ENCODE measurements around the gene MUTYH. TPM values are rescaled to one million over a fixed set of nuclear protein-coding genes. Genes with fewer than 3 reads are reported as not detected.

The MUTYH gene
- total RNA-seq, 1 experiment from 2014 or later: 65.7 TPM

DNA sequence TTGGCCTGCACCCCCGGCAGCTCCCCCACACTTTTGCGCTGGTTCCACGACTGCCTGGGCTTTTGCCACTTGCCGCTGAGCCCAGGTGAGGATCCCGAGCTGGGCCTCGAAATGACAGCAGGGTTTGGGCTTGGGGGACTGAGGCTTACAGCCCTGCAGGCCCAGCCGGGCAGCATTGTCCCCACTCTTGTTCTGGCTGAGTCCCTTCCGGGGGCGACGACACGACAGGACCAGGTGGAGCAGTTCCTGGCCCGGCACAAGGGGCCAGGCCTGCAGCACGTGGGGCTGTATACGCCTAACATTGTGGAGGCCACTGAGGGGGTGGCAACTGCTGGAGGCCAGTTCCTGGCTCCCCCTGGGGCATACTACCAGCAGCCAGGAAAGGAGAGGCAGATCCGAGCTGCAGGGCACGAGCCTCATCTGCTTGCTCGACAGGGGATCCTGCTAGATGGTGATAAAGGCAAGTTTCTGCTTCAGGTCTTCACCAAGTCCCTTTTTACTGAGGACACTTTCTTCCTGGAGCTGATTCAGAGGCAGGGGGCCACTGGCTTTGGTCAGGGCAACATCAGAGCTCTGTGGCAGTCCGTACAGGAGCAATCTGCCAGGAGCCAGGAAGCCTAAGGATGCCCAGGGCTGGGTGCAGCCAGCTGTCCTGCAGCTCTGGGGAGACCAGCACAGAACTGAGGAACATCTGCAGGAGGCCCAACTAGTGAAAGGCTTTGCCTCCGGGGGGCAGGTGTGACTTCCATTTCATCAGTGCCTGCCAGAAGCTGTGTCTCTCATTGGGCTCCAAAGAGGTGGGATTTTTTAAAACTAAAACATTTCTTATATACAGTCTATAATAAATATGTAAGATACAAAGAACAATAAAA, 12.4 kb downstream of the MUTYH start (continued):
- TF ChIP-seq ETV6 (CRISPR knock-in tag; IDR thresholded peaks at IDR 0.05) (0 out of 2 replicates have a peak, but pooled peaks have one; percentile 62), NFYB (CRISPR knock-in tag; conservative IDR thresholded peaks at IDR 0.05; ENCODE audit: low read depth) (no peak), FOXP1 (CRISPR knock-in tag; IDR thresholded peaks at IDR 0.05; ENCODE audit: borderline replicate concordance) (no peak), ZNF423 (CRISPR knock-in tag; IDR thresholded peaks at IDR 0.05) (peak; percentile 38; the same call in 1 of the 2 replicates), ZNF317 (CRISPR knock-in tag; IDR thresholded peaks at IDR 0.05; ENCODE audit: borderline replicate concordance, low read depth) (no peak), JAZF1 (CRISPR knock-in tag; IDR thresholded peaks at IDR 0.05) (no peak), JUN (CRISPR knock-in tag; IDR thresholded peaks at IDR 0.05) (no peak), ZNF138 (CRISPR knock-in tag; conservative IDR thresholded peaks at IDR 0.05) (no peak), ATF1 (CRISPR knock-in tag; IDR thresholded peaks at IDR 0.05) (no peak), ELF4 (CRISPR knock-in tag; IDR thresholded peaks at IDR 0.05; ENCODE audit: low read depth) (no peak), ZNF671 (CRISPR knock-in tag; IDR thresholded peaks at IDR 0.05) (no peak), ZNF263 (CRISPR knock-in tag; IDR thresholded peaks at IDR 0.05; ENCODE audit: low read depth) (no peak)
- TF ChIP-seq, protein P1, sequence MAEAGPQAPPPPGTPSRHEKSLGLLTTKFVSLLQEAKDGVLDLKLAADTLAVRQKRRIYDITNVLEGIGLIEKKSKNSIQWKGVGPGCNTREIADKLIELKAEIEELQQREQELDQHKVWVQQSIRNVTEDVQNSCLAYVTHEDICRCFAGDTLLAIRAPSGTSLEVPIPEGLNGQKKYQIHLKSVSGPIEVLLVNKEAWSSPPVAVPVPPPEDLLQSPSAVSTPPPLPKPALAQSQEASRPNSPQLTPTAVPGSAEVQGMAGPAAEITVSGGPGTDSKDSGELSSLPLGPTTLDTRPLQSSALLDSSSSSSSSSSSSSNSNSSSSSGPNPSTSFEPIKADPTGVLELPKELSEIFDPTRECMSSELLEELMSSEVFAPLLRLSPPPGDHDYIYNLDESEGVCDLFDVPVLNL (CRISPR knock-in tag; IDR thresholded peaks at IDR 0.05; ENCODE audit: borderline replicate concordance, low read depth): no peak
- TF ChIP-seq, protein P2, sequence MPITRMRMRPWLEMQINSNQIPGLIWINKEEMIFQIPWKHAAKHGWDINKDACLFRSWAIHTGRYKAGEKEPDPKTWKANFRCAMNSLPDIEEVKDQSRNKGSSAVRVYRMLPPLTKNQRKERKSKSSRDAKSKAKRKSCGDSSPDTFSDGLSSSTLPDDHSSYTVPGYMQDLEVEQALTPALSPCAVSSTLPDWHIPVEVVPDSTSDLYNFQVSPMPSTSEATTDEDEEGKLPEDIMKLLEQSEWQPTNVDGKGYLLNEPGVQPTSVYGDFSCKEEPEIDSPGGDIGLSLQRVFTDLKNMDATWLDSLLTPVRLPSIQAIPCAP (CRISPR knock-in tag; IDR thresholded peaks at IDR 0.05): 0 out of 2 replicates have a peak, but pooled peaks have one; percentile 26
- TF ChIP-seq, protein P3, sequence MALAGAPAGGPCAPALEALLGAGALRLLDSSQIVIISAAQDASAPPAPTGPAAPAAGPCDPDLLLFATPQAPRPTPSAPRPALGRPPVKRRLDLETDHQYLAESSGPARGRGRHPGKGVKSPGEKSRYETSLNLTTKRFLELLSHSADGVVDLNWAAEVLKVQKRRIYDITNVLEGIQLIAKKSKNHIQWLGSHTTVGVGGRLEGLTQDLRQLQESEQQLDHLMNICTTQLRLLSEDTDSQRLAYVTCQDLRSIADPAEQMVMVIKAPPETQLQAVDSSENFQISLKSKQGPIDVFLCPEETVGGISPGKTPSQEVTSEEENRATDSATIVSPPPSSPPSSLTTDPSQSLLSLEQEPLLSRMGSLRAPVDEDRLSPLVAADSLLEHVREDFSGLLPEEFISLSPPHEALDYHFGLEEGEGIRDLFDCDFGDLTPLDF (CRISPR knock-in tag; IDR thresholded peaks at IDR 0.05): no peak
- TF ChIP-seq, protein P4, sequence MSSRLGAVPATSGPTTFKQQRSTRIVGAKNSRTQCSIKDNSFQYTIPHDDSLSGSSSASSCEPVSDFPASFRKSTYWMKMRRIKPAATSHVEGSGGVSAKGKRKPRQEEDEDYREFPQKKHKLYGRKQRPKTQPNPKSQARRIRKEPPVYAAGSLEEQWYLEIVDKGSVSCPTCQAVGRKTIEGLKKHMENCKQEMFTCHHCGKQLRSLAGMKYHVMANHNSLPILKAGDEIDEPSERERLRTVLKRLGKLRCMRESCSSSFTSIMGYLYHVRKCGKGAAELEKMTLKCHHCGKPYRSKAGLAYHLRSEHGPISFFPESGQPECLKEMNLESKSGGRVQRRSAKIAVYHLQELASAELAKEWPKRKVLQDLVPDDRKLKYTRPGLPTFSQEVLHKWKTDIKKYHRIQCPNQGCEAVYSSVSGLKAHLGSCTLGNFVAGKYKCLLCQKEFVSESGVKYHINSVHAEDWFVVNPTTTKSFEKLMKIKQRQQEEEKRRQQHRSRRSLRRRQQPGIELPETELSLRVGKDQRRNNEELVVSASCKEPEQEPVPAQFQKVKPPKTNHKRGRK (CRISPR knock-in tag; IDR thresholded peaks at IDR 0.05; ENCODE audit: borderline replicate concordance): no peak
- TF ChIP-seq, protein P5, sequence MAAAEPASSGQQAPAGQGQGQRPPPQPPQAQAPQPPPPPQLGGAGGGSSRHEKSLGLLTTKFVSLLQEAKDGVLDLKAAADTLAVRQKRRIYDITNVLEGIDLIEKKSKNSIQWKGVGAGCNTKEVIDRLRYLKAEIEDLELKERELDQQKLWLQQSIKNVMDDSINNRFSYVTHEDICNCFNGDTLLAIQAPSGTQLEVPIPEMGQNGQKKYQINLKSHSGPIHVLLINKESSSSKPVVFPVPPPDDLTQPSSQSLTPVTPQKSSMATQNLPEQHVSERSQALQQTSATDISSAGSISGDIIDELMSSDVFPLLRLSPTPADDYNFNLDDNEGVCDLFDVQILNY (CRISPR knock-in tag; IDR thresholded peaks at IDR 0.05): no peak
- TF ChIP-seq, protein P6, sequence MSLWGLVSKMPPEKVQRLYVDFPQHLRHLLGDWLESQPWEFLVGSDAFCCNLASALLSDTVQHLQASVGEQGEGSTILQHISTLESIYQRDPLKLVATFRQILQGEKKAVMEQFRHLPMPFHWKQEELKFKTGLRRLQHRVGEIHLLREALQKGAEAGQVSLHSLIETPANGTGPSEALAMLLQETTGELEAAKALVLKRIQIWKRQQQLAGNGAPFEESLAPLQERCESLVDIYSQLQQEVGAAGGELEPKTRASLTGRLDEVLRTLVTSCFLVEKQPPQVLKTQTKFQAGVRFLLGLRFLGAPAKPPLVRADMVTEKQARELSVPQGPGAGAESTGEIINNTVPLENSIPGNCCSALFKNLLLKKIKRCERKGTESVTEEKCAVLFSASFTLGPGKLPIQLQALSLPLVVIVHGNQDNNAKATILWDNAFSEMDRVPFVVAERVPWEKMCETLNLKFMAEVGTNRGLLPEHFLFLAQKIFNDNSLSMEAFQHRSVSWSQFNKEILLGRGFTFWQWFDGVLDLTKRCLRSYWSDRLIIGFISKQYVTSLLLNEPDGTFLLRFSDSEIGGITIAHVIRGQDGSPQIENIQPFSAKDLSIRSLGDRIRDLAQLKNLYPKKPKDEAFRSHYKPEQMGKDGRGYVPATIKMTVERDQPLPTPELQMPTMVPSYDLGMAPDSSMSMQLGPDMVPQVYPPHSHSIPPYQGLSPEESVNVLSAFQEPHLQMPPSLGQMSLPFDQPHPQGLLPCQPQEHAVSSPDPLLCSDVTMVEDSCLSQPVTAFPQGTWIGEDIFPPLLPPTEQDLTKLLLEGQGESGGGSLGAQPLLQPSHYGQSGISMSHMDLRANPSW (CRISPR knock-in tag; conservative IDR thresholded peaks at IDR 0.05; ENCODE audit: low read depth): no peak
- TF ChIP-seq, protein P7, sequence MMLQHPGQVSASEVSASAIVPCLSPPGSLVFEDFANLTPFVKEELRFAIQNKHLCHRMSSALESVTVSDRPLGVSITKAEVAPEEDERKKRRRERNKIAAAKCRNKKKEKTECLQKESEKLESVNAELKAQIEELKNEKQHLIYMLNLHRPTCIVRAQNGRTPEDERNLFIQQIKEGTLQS (CRISPR knock-in tag; conservative IDR thresholded peaks at IDR 0.05): no peak
- TF ChIP-seq, protein P8, sequence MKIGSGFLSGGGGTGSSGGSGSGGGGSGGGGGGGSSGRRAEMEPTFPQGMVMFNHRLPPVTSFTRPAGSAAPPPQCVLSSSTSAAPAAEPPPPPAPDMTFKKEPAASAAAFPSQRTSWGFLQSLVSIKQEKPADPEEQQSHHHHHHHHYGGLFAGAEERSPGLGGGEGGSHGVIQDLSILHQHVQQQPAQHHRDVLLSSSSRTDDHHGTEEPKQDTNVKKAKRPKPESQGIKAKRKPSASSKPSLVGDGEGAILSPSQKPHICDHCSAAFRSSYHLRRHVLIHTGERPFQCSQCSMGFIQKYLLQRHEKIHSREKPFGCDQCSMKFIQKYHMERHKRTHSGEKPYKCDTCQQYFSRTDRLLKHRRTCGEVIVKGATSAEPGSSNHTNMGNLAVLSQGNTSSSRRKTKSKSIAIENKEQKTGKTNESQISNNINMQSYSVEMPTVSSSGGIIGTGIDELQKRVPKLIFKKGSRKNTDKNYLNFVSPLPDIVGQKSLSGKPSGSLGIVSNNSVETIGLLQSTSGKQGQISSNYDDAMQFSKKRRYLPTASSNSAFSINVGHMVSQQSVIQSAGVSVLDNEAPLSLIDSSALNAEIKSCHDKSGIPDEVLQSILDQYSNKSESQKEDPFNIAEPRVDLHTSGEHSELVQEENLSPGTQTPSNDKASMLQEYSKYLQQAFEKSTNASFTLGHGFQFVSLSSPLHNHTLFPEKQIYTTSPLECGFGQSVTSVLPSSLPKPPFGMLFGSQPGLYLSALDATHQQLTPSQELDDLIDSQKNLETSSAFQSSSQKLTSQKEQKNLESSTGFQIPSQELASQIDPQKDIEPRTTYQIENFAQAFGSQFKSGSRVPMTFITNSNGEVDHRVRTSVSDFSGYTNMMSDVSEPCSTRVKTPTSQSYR (CRISPR knock-in tag; IDR thresholded peaks at IDR 0.05): 0 out of 2 replicates have a peak, but pooled peaks have one; percentile 13

Measured in WTC11 (cell line).